Upper lobe of right lung (tissue), 1 donor: ENCODE data around the gene ZDHHC14. TPM values are rescaled to one million over a fixed set of nuclear protein-coding genes. Genes with fewer than 3 reads are reported as not detected.

Experiments
- ATAC-seq: fragments of 200-7000 bp; cut with Tn5 transposase; one replicate; pipeline ENCODE4 v1.9.1; 2020; ENCODE audit warnings: mild to moderate bottlenecking, moderate library complexity
- DNase-seq: peaks from one replicate; pipeline ENCODE4 v3.0.0-alpha.2; 2020
- H3K27ac ChIP-seq: fragments of 200-600 bp; one replicate; pipeline ENCODE4 v1.8.0; 2022
- H3K27me3 ChIP-seq: fragments of 200-600 bp; one replicate; pipeline ENCODE4 v1.8.0; 2022; ENCODE audit warnings: mild to moderate bottlenecking
- H3K36me3 ChIP-seq: fragments of 200-600 bp; one replicate; pipeline ENCODE4 v1.8.0; 2022
- H3K4me1 ChIP-seq: fragments of 200-600 bp; one replicate; pipeline ENCODE4 v1.8.0; 2022
- H3K4me3 ChIP-seq: fragments of 200-600 bp; one replicate; pipeline ENCODE4 v1.8.0; 2022; ENCODE audit warnings: mild to moderate bottlenecking
- H3K9me3 ChIP-seq: fragments of 200-600 bp; one replicate; pipeline ENCODE4 v1.8.0; 2022
- CTCF ChIP-seq: fragments of 200-600 bp; IDR thresholded peaks from one replicate; pipeline ENCODE4 v1.8.0; 2022; ENCODE audit warnings: antibody characterized with exemption
- intact Hi-C: fragments of 100-400 bp; cut with DNase I; formaldehyde crosslinking; loops from one replicate; pipeline ENCODE4 v1.11.0; 2022
- total RNA-seq: library from RNA; stranded (reverse); fragmentation: NEBNext Ultra II Directional; extraction: Animal tissue kit (Norgen Biotek cat#: 25700); gene quantifications from one replicate; pipeline ENCODE4 v1.2.1, GENCODE V29; 2021
- donor health status: DM: no; HTN: yes; CAD: no; lungs with severe emphysema.

Gene ZDHHC14
- total RNA-seq, 1 donor from 2014 or later, result 12.2 TPM

- Histone ChIP-seq H3K27me3 (no peaks in the 10 kb centered on the region), H3K27ac (peak overlapping the region; percentile 55), H3K36me3 (no peaks in the 10 kb centered on the region), H3K9me3 (no peaks in the 10 kb centered on the region), H3K4me1 (peaks cover 26% of the 10 kb centered on the region), H3K4me3 (no peak overlapping the region)
- TF ChIP-seq CTCF, result no peak
- no peak for DNase-seq
- peak; percentile 51 for ATAC-seq
- intact Hi-C loops, result no loop called here
These were observed 154.6 kb downstream of the ZDHHC14 start for GRCh38 chr6:157535340-157536222.

- Histone ChIP-seq H3K36me3 (no peaks in the 10 kb centered on the region), H3K27ac (peak overlapping the region; percentile 18), H3K27me3 (no peaks in the 10 kb centered on the region), H3K9me3 (no peaks in the 10 kb centered on the region), H3K4me1 (peaks cover 26% of the 10 kb centered on the region), H3K4me3 (no peak overlapping the region)
- no peak for ATAC-seq
- no peak for TF ChIP-seq CTCF
- intact Hi-C loops, result no loop called here
- DNase-seq, result no peak
These were observed 155.2 kb downstream of the ZDHHC14 start for GRCh38 chr6:157536223-157536545.

- peaks cover 26% of the 10 kb centered on the region for H3K4me1 ChIP-seq
- no peak overlapping the region for H3K27ac ChIP-seq
These were observed 156.6 kb downstream of the ZDHHC14 start for GRCh38 chr6:157537556-157537955.

GRCh38 chr6:157538168-157538567 lies 157.2 kb downstream of the ZDHHC14 start:
- no peak overlapping the region for H3K4me3 ChIP-seq
- H3K4me1 ChIP-seq, result peaks cover 26% of the 10 kb centered on the region
- H3K9me3 ChIP-seq, result no peaks in the 10 kb centered on the region
- H3K27me3 ChIP-seq, result no peaks in the 10 kb centered on the region
- intact Hi-C loops, result no loop called here
- no peaks in the 10 kb centered on the region for H3K36me3 ChIP-seq
- ATAC-seq, result no peak
- no peak for DNase-seq
- no peak for TF ChIP-seq CTCF
- H3K27ac ChIP-seq, result no peak overlapping the region

More at GRCh38 chr6:157537556-157537955, 156.6 kb downstream of the ZDHHC14 start:
- Histone ChIP-seq H3K36me3 (no peaks in the 10 kb centered on the region), H3K4me3 (no peak overlapping the region), H3K9me3 (no peaks in the 10 kb centered on the region), H3K27me3 (no peaks in the 10 kb centered on the region)
- DNase-seq, result no peak
- TF ChIP-seq CTCF, result no peak
- ATAC-seq, result no peak
- intact Hi-C loops, result no loop called here

- no peak overlapping the region for H3K27ac ChIP-seq
- no peaks in the 10 kb centered on the region for H3K36me3 ChIP-seq
- no peak overlapping the region for H3K4me3 ChIP-seq
- no peak for DNase-seq
- no peak for ATAC-seq
- H3K9me3 ChIP-seq, result no peaks in the 10 kb centered on the region
- H3K4me1 ChIP-seq, result peaks cover 26% of the 10 kb centered on the region
- intact Hi-C loops, result no loop called here
- H3K27me3 ChIP-seq, result no peaks in the 10 kb centered on the region
- TF ChIP-seq CTCF, result no peak
These were observed 157.7 kb downstream of the ZDHHC14 start for GRCh38 chr6:157538698-157539097.
